Midbrain (tissue), 1 donor: ENCODE results near the gene SCAP.
"Not testable (repeated sequence)": the region's sequence is repeated elsewhere in the genome, so short reads cannot be mapped to it uniquely, and the experiment has no call there.

Source experiments
- DNase-seq: peaks from one replicate; lab custom pipeline; 2025; lab: John Stamatoyannopoulos, UW

SCAP gene

DNA sequence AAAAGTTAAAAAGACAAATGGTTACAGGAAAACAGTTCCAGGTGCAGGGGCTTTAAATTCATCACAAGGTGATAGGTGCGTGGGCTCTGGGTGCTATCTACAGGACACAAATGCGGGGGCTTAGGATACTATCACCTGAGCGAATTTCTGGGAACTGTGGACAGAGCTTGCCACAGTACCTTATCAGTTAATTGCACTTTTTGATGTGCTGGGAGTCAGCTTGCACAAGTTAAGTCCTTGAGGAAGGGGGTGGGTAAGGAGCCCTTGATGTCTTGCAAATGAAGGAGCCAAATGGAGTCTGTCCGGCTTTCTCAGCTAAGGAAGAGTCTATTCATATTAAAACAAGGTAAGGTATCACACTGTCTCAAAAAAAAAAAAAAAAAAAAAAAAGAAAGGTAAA lies 6.0 kb upstream of the SCAP start:
- DNase-seq: not testable (repeated sequence)

DNA sequence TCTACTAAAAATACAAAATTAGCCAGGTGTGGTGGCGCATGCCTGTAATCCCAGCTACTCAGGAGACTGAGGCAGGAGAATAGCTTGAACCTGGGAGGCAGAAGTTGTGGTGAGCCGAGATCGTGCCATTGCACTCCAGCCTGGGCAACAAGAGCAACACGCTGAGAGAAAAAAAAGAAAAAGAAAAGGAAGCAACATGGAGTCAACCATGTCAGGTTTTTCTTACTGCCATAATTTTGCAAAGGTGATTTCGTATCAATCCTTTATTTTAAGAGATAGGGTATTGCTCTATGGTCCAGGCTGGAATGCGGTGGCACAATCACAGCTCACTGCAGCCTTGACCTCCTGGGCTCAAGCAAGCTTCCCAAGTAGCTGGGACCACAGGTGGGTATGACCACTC lies 4.5 kb upstream of the SCAP start:
- DNase-seq: not testable (repeated sequence)

DNA sequence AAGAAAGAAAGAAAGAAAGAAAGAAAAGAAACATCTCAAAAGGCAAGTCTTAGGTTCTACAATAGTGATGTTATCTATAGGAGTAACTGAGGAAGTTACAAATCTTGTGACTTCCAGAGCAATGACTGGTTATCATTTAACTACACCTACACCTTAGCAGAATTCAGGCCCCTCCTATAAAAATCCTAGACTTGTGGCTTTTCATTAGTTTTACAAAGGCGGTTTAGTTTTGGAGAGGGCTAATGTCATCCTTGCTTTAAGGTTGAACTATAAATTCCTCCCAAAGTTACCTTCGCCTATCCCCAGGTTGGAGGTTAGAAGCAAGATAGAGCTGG lies 4.1 kb upstream of the SCAP start:
- DNase-seq: no peak

DNA sequence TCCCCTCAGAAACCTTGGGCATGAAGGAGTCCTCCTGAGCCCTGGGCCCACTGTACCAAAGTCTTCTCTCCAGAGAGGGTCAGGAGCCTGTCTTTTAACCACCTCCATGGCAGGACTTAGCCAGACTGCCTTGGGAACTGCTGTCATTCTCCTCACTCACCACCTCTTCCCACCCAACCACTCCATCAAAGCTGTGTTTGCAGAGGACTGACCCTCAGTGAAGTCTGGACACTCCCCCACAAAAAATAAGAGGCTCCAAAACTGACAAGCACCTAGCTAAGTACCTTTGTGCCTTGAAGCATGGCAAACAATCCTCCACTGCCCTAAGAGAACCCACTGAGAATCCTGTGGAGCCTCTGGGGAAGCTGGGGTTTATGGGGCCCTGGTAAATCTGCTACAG lies 2.3 kb upstream of the SCAP start:
- DNase-seq: no peak

DNA sequence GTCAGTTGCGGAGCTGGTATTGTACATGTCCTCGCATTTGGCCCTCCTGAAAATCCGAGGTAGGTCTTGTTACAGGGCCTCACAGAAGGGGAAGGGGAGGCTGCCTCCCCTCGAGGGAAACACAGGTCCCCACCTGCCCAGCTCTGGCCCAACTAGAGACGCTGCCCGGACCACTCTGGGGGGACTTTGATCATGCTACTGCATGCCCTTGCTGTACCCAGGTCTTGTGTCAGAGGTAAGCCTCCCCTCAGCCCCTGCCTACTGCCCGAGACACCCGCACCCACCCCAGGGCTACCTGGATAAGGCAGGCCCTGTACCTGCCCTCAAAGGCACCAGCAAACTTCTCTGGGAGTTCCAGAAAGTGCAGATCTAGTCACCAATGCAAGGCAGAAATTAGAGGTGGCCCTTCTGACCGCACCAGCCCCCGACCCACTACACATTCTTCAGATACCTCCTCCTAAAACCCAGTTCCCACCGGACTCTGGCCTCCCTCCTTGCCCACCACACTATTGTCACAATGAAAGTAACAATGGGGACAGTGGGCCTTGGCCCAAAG lies 981 bp upstream of the SCAP start:
- DNase-seq: no peak

DNA sequence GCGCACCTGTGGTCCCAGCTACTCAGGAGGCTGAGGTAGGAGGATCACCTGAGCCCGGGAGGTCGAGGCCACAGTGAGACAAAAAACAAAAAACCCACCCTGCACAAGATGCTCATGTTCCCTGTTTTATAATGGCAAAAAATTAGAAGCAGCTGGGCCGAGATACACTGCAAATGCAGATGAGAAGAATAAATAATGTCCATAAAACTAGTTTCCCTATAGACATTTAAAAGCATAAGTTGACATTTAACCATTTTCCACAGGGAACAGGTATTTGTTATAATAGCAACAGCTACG lies 537 bp upstream of the SCAP start:
- DNase-seq: no peak

DNA sequence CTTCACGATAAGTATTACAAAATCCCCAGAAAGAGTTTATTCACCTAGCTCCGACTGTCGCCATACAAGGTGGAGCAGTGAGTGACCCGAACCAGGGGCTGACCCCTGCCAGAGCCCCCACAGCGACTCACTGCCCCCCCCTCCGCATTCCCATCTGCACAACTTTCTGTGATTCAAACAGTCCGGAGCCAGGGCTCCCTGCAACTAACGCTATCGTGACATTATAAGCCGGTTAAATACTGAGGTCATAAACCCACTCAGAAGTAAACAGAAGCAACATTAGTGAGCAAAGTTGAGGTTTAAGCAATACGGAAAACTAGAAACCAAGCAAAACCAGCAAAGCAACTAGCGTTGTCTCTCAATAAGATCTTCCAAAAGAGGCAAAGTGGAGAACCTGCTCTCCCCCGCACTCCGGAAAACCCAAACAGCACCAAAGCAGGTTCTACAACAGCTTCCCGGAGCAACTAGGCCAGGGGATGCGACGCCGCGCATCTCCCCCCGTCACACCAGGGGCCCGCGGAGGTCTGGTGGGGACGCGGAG lies 642 bp downstream of the SCAP start:
- DNase-seq: peak; percentile 32

DNA sequence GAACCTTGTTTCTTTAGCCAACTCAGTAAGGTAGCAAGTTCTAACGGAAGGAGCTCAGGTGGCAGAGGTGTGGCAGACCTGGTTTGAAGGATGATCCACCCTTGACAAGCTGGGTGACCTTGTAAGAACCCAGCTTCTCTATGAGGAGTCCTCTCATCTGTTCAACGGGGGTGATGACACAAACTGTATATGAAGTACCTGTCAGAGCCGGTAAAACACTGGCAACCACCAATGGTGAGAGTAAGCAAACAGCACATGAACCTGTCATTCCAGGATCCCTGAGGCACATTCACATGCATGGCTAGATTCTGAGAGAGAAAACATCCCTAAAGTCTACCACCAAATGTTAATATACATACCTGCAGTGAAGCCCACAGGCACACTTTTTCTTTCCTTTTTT lies 2.4 kb downstream of the SCAP start:
- DNase-seq: no peak

DNA sequence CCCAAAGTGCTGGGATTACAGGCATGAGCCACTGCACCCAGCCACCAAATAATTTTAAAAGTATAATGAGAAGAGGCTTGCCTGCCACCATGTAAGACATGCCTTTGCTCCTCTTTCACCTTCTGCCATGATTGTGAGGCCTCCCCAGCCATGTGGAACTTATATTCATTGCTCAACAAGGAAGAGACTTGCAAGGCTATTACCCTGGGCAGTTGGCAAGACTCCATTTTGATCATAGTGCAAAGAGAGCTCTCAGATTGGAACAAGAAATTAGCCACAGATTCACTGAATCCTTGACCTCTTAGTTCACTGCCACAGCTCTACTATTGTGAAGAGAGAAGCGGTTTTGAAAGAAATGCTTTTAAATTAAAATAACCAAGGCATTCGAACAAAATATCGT lies 6.1 kb downstream of the SCAP start:
- DNase-seq: no peak

DNA sequence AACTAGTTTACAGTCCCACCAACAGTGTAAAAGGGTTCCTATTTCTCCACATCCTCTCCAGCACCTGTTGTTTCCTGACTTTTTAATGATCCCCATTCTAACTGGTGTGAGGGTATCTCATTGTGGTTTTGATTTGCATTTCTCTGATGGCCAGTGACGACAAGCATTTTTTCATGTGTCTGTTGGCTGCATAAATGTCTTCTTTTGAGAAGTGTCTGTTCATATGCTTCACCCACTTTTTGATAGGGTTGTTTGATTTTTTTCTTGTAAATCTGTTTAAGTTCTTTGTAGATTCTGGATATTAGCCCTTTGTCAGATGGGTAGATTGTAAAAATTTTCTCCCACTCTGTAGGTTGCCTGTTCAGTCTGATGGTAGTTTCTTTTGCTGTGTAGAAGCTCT lies 7.4 kb downstream of the SCAP start:
- DNase-seq: not testable (repeated sequence)

DNA sequence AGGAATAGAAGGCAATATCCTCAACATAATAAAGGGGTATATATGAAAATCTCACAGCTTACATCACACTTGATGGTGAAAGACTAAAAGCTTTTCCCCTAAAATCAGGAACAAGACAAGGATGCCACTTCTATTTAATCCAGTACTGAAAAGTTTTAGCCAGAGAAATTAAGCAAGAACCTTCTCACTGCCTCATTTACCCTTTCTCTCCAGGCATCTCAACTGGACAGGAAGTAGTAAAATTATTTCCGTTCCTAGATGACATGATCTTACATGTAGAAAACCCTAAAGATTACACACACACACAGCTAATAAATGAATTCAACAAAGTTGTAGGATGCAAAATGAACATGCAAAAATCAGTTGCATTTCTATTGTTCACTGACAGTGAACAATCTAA lies 11.2 kb downstream of the SCAP start:
- no peak for DNase-seq

DNA sequence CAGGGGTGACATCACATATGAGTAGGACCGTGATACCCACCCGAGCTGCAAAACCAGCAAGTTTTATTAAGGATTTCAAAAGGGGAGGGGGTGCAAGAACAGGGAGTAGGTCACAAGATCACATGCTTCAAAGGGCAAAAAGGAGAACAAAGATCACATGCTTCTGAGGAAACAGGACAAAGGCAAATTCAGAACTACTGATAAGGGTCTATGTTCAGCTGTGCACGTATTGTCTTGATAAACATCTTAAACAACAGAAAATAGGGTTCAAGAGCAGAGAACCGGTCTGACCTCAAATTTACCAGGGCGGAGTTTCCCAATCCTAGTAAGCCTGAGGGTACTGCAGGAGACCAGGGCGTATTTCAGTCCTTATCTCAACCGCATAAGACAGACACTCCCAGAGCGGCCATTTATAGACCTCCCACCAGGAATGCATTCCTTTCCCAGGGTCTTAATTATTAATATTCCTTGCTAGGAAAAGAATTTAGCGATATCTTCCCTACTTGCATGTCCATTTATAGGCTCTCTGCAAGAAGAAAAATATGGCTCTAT lies 16.1 kb downstream of the SCAP start:
- not testable (repeated sequence) for DNase-seq

DNA sequence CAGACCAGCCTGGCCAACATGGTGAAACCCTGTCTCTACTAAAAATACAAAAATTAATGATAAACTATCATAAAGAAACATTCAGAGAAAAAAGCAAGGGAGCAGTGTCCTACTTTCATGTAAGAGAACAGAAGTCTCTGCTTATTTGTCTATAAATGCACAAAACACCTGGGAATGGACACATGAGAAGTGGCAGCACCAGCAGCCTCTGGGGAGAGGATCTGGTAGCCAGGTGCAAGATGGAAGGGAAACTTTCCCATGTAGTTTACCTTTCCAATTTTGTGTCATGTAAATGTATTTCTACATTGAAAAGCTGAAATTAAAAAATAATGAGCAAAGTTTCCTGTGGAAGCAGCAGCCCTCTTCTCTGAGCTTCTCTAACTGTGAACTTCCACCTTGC lies 18.8 kb downstream of the SCAP start:
- no peak for DNase-seq

DNA sequence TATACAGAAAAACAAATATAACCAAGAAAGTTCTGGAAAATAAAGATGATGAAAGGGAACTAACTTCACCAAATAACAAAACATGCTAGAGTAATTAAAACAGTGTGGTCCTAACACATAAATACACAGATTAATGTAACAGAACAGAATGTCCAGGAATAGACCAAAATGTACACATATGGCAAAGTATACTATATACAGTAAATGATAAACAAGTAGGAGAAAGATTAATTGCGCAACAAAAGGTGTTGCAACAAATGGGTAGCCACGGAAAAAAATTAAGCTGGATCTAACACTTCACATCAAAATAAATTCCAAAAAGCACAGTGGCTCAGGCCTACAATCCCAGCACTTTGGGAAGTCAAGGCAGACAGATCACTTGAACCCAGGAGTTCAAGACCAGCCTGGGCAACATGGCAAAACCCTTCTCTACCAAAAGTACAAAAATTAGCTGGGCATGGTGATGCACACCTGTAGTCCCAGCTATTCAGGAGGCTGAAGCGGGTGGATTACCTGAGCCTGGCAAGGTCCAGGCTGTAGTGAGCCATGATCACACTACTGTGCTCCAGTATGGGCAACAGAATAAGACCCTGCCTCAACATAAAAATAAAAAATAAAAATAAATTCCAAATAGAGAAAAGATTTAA lies 19.8 kb downstream of the SCAP start:
- DNase-seq: no peak

DNA sequence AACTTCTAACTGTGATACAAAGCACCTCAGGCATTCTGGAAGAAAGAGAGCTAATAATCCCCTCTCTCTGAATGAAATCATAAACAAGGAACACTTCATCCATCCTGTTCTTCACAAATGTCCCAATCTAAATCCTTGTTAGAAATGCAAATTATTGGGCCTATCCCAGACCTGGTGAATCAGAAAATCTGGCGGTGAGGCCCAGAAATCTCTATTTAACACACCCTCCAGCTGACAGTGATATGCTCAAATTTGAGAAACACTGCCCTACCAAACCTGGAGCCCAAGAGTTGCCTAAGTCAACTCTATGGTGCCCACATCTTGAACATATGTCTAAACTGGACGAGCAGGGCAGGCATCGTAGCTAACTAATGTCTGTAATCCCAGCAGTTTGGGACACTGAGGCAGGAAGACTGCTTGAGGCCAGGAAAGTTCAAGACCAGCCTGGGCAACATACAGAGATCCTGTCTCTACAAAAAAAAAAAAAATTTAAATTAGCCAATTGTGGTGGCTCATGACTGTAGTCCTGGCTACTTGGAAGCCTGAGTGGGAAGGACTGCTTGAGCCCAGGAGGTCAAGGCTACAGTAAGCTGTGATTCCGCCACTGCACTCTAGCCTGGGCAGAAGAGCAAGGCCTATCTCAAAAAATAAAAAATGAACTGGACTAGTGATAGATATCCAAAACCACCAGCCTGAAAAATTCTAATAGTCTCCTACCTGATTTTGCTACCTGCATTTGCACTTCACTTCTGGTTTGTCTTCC lies 23.1 kb downstream of the SCAP start:
- DNase-seq: no peak

DNA sequence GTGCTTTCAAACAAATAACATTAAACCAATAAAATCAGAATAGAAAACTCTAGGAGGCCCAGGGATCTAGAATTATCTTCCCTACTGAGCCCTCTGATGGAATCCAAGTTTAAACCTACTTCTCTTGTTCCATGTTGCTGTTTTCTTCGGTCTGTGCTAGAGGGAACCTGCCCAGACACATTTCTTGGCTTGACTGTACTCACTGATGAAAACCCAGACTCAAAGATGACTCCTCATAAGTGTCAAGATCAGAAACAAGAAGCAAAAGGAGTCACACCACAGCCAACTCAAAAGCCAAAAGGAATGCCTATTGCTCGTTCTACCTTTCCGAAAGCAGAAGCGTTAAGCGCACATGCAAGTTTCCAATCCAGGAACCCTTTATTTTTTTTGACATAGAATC lies 31.6 kb downstream of the SCAP start:
- no peak for DNase-seq

DNA sequence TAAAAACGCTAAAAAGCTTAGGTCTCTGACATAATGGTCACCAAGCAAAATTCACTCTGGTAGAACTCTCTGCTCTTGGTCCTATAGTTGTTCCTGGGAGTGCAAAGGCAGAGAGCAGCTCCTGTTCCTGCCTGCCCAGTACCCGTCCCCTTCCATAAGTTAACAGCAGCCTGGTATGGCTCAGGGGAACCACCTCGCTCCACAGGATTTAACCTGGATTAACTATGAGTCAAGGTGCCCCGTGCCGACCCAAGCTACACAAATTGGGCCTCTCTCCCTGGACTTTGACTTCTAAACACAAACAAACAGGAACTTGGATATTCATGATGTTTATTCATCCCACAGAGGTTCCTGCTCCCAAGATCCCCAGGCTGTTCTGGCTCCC lies 32.1 kb downstream of the SCAP start:
- DNase-seq: no peak

DNA sequence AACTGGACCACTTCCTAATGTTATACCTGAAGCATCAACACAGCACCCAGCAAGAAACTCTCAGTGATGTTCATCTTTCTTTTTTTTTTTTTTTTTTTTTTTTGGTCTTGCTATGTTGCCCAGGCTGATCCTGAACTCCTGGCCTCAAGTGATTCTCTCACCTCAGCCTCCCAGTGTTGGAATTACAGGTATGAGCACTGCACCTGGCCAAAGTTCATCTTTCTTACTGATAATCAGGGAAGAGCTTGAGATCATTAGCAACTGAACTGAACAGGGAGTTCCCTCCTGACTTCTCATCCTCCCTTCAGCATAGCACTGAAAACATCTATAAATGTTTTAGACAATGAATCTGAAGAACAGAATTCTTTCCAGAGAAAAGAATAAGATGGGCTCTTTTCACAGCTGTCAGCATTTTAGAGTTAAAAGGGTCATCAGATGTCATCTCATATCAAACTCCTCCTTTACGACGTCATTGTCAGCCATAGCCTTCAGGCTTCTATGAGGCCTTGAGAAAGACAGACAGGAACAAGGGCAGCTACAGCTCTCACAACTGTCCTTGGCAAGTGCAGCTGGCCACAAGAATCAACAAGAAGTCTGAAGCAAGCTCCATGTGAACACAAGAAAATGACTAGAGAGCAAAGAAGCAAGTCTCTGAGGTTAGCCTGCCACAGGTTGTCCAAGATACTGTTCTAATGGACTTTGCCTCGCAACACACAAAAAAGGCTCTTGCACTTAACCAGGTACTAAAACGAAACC lies 33.8 kb downstream of the SCAP start:
- DNase-seq: no peak

DNA sequence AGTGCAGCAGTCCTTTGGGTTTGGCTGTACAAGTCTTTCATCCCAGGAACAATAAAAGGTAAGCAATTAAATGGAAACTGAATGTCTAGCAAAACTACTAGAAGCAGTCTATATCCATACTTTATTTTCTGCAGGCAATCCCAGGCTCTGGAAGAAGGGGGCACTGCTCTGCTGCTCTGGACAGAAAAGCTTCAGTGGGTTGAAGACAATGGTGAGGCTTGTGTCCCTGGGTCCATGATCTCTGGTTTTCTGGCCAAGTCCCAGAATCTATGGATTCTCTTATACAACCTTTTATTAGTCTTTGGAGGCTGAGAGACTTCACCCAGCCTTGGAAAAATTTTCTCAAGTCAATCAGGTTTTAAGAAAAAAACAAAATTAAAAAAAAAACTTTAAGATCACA lies 35.6 kb downstream of the SCAP start:
- DNase-seq: peak; percentile 70

DNA sequence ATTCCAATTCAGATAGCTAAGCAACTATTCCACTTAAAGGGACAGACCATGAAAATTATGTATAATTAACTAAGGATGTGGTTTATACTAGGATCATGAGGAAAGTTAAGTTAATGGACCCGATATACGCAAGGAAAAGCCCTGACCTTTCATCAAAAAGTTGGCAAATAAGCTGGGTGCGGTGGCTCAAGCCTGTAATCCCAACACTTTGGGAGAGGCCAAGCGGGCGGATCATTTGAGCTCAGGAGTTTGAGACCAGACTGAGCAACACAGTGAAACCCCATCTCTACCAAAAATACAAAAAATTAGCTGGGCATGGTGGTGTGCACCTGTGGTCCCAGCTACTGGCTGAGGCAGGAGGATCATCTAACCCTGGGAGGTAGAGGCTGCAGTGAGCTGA lies 39.6 kb downstream of the SCAP start:
- DNase-seq: no peak

DNA sequence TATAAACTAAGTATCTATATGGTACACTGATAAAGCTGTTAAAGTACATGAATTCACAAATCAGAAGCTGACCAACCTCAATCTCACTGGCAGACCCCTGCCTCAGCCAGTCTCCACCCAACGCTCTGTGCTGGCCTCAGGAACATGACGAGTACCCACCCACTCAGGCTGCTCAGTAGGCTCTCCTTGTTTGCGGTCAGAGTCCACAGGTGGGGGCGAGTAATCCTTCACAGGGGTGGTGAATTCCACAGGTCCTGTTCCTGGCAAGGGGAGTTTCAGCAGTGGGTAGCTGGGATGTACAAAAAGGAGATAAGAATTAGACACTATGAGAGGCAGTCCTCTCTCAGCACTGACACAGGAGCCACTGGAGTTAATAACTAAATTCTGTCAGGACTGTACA lies 40.9 kb downstream of the SCAP start:
- DNase-seq: no peak

DNA sequence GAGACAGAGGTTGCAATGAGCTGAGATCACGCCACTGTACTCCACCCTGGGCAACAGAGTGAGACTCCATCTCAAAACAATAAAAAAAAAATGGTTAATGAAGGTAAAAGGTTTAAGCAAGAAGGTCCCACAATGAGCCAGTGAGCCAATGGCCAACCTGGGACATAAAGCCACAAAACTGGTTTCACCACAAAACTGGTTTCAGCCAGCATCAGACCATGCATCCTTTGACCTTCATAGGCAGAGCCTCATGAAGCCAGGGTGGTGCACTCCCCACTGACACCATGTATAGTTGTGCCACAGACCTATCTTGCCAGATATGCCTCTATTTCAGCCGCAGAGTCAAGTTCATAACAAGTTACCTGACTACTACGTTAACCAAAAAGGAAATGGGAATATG lies 41.9 kb downstream of the SCAP start:
- DNase-seq: no peak

DNA sequence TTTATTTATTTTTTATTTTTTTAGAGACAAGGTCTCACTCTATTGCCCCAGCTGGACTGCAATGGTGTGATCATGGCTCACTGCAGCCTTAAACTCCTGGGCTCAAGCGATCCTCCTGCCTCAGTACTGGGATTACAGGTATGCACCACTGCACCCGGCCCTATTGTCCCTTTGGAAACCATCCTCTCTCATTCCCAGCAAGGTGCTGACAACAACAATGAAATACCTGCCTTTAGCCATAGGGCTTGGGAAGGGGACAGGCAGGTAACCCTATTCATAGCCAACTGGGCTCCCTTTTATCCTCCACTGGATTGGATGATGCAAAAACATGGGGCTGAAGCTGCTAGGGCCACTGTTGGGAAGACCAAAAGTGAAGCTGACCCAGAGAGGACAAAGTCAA lies 43.1 kb downstream of the SCAP start:
- no peak for DNase-seq
